Measurements from ENCODE around the gene SOX6.

DNA sequence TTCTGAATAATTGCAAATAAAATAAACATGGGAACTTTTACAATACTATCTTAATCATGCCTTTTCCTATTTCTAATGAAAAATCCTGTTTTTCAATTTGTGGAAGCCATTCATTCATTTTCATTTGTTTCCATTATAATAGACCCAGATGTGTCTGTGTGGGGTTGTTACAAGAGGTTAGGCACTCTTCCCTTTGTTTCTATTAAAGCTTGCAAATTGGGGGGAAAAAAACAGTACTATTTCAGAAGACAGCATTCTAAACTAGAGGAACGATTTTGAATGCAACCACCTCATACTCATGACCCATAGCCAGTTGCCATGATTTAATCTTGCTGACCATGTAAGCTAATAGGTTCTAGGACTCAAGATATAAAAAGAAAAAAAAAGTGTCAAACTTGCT, 175.5 kb downstream of the SOX6 start:
- TF ChIP-seq, protein P1, sequence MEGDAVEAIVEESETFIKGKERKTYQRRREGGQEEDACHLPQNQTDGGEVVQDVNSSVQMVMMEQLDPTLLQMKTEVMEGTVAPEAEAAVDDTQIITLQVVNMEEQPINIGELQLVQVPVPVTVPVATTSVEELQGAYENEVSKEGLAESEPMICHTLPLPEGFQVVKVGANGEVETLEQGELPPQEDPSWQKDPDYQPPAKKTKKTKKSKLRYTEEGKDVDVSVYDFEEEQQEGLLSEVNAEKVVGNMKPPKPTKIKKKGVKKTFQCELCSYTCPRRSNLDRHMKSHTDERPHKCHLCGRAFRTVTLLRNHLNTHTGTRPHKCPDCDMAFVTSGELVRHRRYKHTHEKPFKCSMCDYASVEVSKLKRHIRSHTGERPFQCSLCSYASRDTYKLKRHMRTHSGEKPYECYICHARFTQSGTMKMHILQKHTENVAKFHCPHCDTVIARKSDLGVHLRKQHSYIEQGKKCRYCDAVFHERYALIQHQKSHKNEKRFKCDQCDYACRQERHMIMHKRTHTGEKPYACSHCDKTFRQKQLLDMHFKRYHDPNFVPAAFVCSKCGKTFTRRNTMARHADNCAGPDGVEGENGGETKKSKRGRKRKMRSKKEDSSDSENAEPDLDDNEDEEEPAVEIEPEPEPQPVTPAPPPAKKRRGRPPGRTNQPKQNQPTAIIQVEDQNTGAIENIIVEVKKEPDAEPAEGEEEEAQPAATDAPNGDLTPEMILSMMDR (conservative IDR thresholded peaks at IDR 0.05; ENCODE audit: low read depth in 2 of 2): no peak
- TF ChIP-seq EZH2 (IDR thresholded peaks at IDR 0.05; ENCODE audit: low read depth, unreplicated experiment): no peak
- TF ChIP-seq POLR2AphosphoS5 (IDR thresholded peaks at IDR 0.05; ENCODE audit: low read depth): no peak

All from GM23338 (cell line).